ENCODE measurements around the gene RBM11.
A peak's percentile ranks its signal among the peaks of the same experiment; 100 is the strongest.

Gene RBM11

DNA sequence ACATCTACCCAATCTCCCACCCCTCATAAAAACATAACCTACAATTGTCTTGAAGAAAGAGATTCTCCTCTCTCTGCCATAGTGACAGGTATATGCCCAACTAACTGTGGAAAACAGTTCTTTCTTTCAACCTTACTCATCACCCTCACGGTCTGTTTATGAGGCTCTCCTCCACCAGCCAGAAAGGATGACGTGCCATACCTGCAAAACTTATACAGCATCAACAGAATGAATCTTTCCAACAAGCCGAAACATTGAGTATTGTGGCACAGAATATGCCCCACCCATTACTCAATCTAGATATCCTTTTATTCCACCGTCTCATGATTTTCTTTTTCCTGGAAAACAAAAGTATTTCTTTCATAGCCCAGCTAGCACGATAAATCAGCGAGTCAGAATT is 55.7 kb downstream of the RBM11 start:
- DNase-seq, result no peak

DNA sequence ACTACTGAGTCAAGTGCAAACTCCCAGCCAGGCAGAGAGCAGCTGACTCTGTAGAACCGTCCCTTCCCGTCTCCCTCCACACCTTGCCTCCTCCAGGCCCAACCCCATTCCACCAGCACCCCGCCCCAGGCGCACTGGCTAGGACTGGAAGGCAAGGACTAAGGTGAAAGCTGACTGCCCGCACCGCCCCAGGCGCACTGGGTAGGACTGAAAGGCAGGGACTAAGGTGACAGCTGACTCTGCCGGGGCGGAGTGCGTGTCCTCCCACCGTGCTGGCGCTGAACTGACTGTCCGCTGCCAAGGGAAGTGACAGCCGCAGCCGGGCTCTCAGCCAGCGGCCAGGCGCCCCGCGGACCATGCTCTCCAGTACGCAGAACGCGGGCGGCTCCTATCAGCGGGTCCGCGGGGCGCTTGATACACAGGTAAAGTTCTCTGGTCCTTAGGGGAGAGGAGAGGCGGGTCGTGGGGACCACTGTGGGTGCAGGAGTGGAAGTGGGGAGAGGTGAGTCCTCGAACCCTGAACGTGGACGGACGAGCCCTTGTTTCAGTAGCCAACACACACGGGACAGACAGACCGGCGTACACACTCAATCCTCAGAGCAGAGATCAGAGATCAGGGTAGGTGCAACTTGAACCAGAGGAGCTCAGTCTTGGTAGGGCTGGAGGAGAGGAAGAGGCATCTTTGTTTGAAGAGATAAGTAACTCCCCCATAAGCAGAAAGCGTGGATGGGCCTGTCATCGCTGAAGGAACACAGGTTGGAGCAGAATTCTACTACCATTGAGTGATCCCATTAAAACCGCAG is 58.0 kb downstream of the RBM11 start:
- peak; percentile 11 for DNase-seq

- DNase-seq, result no peak
These were observed 59.8 kb downstream of the RBM11 start for GRCh38 chr21:14275702-14276205.

All from suppressor macrophage treated with lipopolysaccharide for 4 hours (primary cell).